GM12878 (cell line): ENCODE measurements around the gene ITGA7. TPM values are rescaled to one million over a fixed set of nuclear protein-coding genes. Genes with fewer than 3 reads are reported as not detected.

Source experiments
- ATAC-seq: fragments of 200-7000 bp; cut with Tn5 transposase; 3 replicates; pipeline ENCODE4 v1.9.1; 2020; ENCODE audit warnings: mild to moderate bottlenecking, moderate library complexity
- BruUV-seq: library from RNA; stranded (reverse); fragments of 400-500 nt; replicated peaks from 2 replicates; lab custom pipeline; 2021; lab: Mats Ljungman, UMichigan
- CTCF ChIA-PET: fragments of 300-600 bp; sonication (Branson Sonifier 250); formaldehyde crosslinking; extraction: SDS; loops from one replicate; lab custom pipeline; 2021; ENCODE audit warnings: inconsistent platforms; lab: Yijun Ruan, JAX
- POLR2A ChIA-PET: fragments of 350-600 bp; formaldehyde crosslinking; extraction: SDS; loops from one replicate; lab custom pipeline; 2021; ENCODE audit warnings: inconsistent platforms; lab: Charles Lee
- RAD21 ChIA-PET: fragments of 300-600 bp; sonication (Branson Sonifier 250); formaldehyde crosslinking; loops from one replicate; lab custom pipeline; 2023; ENCODE audit warnings: antibody characterized with exemption; ENCODE audit not compliant: unreplicated experiment; lab: Charles Lee
- SMC1A ChIA-PET: fragments of 300-600 bp; sonication (Branson Sonifier 250); formaldehyde crosslinking; loops from one replicate; lab custom pipeline; 2023; ENCODE audit not compliant: unreplicated experiment, uncharacterized antibody; lab: Charles Lee
- DNase-seq: peaks from one replicate; pipeline ENCODE4 v3.0.0-alpha.2; 2011; ENCODE audit warnings: low read depth, low spot score
- FAIRE-seq: peaks from 3 replicates; lab custom pipeline; 2011; peaks lifted over from hg19 to GRCh38; lab: Jason Lieb, UNC
- H2AFZ ChIP-seq: 2 replicates; pipeline ENCODE4 v1.6.0; 2011; ENCODE audit warnings: low read depth, low read length, control low read depth; ENCODE audit not compliant: control insufficient read depth
- H3K27ac ChIP-seq: 2 replicates; pipeline ENCODE4 v1.5.1; 2011; ENCODE audit warnings: control low read depth; ENCODE audit not compliant: control insufficient read depth, insufficient read depth
- H3K27me3 ChIP-seq, 2 experiments: replicated peaks in 1 of 2; 2 replicates each; pipeline versions ENCODE4 v1.6.0 to v1.6.1; 2011; ENCODE audit warnings: low read length in 1 of 2; ENCODE audit not compliant: control insufficient read depth in 2 of 2, insufficient read depth in 2 of 2
- H3K36me3 ChIP-seq, 2 experiments: 2 replicates each; pipeline ENCODE4 v1.5.1; 2011; ENCODE audit warnings: low read length in 1 of 2; ENCODE audit not compliant: control insufficient read depth in 2 of 2, insufficient read depth in 2 of 2
- H3K4me1 ChIP-seq: 2 replicates; pipeline ENCODE4 v1.6.1; 2011; ENCODE audit warnings: mild to moderate bottlenecking, low read length, moderate library complexity, mixed read lengths; ENCODE audit not compliant: control insufficient read depth, insufficient read depth
- H3K4me2 ChIP-seq: 2 replicates; pipeline ENCODE4 v1.6.0; 2011; ENCODE audit warnings: control low read depth; ENCODE audit not compliant: control insufficient read depth, insufficient read depth
- H3K4me3 ChIP-seq: fragments of 200-600 bp; sonication (generic); 2 replicates; pipeline ENCODE4 v1.5.1; 2016
- H3K79me2 ChIP-seq: 2 replicates; pipeline ENCODE4 v1.6.0; 2011; ENCODE audit warnings: low read length; ENCODE audit not compliant: control insufficient read depth, insufficient read depth
- H3K9ac ChIP-seq: 2 replicates; pipeline ENCODE4 v1.8.0; 2011; ENCODE audit warnings: low read length, control low read depth, mixed read lengths; ENCODE audit not compliant: control insufficient read depth, insufficient read depth
- H3K9me3 ChIP-seq: replicated peaks from 3 replicates; pipeline ENCODE4 v1.5.1; 2011; ENCODE audit warnings: mild to moderate bottlenecking, low read length; ENCODE audit not compliant: control insufficient read depth, insufficient read depth
- H4K20me1 ChIP-seq: 2 replicates; pipeline ENCODE4 v1.6.0; 2011; ENCODE audit not compliant: control insufficient read depth, insufficient read depth
- MEF2B ChIP-seq: fragments of 450-650 bp; IDR thresholded peaks from 2 replicates; pipeline ENCODE4 v1.6.1; 2018; ENCODE audit warnings: mild to moderate bottlenecking, moderate library complexity; ENCODE audit not compliant: partially characterized antibody, poor library complexity, severe bottlenecking
- WGBS: methylation state at CpG from one replicate; pipeline ENCODE4 v1.1.6; 2016; ENCODE audit warnings: low lambda C conversion rate; ENCODE audit not compliant: insufficient replicate concordance, insufficient coverage; ENCODE audit errors: missing lambda C conversion rate; 5-methylcytosine and 5-hydroxymethylcytosine counted together
- in situ Hi-C: fragments of 300-500 bp; cut with MboI; formaldehyde crosslinking; loops from 9 replicates; pipeline ENCODE4 v1.14.3; 2018; ENCODE audit warnings: mixed read lengths
- intact Hi-C: fragments of 100-400 bp; cut with micrococcal nuclease; formaldehyde crosslinking; loops from one replicate; pipeline ENCODE4 v1.14.2; 2022; ENCODE audit not compliant: unreplicated experiment
- polyA plus RNA-seq, 11 experiments: library from polyadenylated mRNA; depleted of rRNA in 4 of 11; unstranded in 6 of 11; stranded (reverse) in 5 of 11; fragments of >200 nt; fragmentation: Nextera tagmentation in 4 of 11; fragmentation: Illumina TruSeq in 1 of 11; extraction: Ambion mirVana in 4 of 11; extraction: Trizol in 1 of 11; gene quantifications; 1 replicate in 1 of 11; 2 replicates in 10 of 11; pipeline versions ENCODE4 v1.2.1 to v1.2.3, GENCODE V29; 2011 to 2016; ENCODE audit warnings: inconsistent platforms in 2 of 11, missing spikeins in 2 of 11, low read depth in 1 of 11
- total RNA-seq, 4 experiments: library from RNA; depleted of rRNA in 3 of 4; stranded (reverse); fragments of >200 nt in 3 of 4; fragmentation: Illumina TruSeq in 1 of 4; extraction: Trizol in 1 of 4; gene quantifications; 2 replicates each; pipeline versions ENCODE4 v1.2.1 to v1.2.3, GENCODE V29; 2013 to 2021
- TF ChIP-seq, protein P1 (sequence below): fragments of 450-650 bp; formaldehyde crosslinking; IDR thresholded peaks from 2 replicates; pipeline ENCODE4 v1.4.0; 2022; ENCODE audit warnings: mild to moderate bottlenecking, moderate library complexity
- TF ChIP-seq, protein P2 (sequence below): fragments of 450-650 bp; formaldehyde crosslinking; IDR thresholded peaks from 2 replicates; pipeline ENCODE4 v1.4.0; 2020; ENCODE audit warnings: mild to moderate bottlenecking, moderate library complexity

ITGA7 gene
- total and polyA plus RNA-seq, 10 of the 15 experiments (the other 5 are each of a cell fraction or from before 2014, with no cell fraction given): 0.18 to 5.1 (median 1.5) TPM

DNA sequence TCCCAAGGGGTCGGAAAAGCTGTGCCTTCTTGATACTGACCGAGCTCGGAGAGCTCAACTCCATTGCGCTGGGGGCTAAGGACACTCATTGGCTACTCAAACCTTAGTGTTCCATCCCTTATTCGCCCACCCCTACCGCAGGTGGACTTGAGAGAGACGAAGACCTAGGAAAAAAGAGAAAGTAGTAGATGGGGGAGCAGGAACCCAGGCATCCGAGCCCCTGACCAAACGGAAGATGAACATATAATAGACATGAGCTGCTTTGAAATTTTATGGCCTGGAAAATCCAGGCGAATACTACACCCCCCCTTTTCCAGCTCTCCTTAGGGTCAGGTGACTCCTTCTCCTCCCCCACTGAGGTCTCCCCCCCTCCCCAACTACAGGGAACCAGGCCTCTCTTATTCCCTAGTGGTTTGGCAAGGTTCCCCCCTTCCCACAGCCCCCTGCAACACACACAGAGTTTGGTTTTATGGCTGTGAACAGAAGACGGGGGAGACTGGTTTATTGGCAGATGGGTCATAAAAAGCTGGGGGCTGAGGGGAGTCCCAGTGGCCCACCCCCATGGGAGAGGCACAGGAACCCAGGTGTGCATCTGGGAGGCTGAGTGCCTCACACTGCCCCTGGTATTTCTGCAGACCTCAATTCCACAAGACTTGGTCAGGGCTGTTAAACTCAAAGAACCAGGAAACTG, 36.8 kb upstream of the ITGA7 start:
- 24% methylated on average over 11 of the region's 11 CpGs for WGBS
- H3K79me2 ChIP-seq: peaks cover 2% of the 10 kb centered on the region
- no peaks in the 10 kb centered on the region for H3K9me3 ChIP-seq
- intact Hi-C loops: no loop called here
- SMC1A ChIA-PET: interaction anchor here (0.6 to 4.4 kb wide), 16 partner anchors 9 to 296 kb away, joined by 3 to 21 read pairs (median 4); partner anchors contain the start of genes DNAJC14, ORMDL2, RAB5B and SARNP
- RAD21 ChIA-PET: interaction anchor here (0.6 to 2.9 kb wide), 17 partner anchors 15 to 375 kb away, joined by 3 to 12 read pairs (median 4); partner anchors contain the start of genes CD63, DNAJC14, ORMDL2 and PYM1
- no peaks in the 10 kb centered on the region for H3K27me3 ChIP-seq
- CTCF ChIA-PET: interaction anchor here (0.5 to 5.0 kb wide), 18 partner anchors 14 to 293 kb away, joined by 3 to 32 read pairs (median 4); partner anchors contain the start of genes CD63, DNAJC14, ORMDL2 and PYM1
- no peak overlapping the region; the same call in 1 of the 2 replicates for H2AFZ ChIP-seq
- in situ Hi-C loops: no loop called here
- H3K9ac ChIP-seq: peak overlapping the region; percentile 18; the same call in 1 of the 2 replicates
- H3K4me3 ChIP-seq: peak overlapping the region; percentile 79
- H3K4me2 ChIP-seq: peak overlapping the region; percentile 71
- FAIRE-seq: no peak
- POLR2A ChIA-PET: interaction anchor here (0.6 to 5.7 kb wide), 16 partner anchors 10 to 477 kb away, joined by 3 to 38 read pairs (median 4); partner anchors contain the start of genes CD63, DNAJC14, ORMDL2 and PYM1
- H3K27ac ChIP-seq: no peak overlapping the region
- peaks cover 2 to 3% of the 10 kb centered on the region in 2 experiments; a peak in 2 of 4 replicates for H3K36me3 ChIP-seq
- TSS peak; percentile 49 for BruUV-seq
- H3K4me1 ChIP-seq: peaks cover 5% of the 10 kb centered on the region
- TF ChIP-seq, protein P1, sequence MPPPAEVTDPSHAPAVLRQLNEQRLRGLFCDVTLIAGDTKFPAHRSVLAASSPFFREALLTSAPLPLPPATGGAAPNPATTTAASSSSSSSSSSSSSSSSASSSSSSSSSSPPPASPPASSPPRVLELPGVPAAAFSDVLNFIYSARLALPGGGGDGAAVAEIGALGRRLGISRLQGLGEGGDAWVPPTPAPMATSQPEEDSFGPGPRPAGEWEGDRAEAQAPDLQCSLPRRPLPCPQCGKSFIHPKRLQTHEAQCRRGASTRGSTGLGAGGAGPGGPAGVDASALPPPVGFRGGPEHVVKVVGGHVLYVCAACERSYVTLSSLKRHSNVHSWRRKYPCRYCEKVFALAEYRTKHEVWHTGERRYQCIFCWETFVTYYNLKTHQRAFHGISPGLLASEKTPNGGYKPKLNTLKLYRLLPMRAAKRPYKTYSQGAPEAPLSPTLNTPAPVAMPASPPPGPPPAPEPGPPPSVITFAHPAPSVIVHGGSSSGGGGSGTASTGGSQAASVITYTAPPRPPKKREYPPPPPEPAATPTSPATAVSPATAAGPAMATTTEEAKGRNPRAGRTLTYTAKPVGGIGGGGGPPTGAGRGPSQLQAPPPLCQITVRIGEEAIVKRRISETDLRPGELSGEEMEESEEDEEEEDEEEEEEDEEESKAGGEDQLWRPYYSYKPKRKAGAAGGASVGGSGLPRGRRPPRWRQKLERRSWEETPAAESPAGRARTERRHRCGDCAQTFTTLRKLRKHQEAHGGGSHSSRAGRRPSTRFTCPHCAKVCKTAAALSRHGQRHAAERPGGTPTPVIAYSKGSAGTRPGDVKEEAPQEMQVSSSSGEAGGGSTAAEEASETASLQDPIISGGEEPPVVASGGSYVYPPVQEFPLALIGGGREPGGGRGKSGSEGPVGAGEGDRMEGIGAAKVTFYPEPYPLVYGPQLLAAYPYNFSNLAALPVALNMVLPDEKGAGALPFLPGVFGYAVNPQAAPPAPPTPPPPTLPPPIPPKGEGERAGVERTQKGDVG: no peak
- TF ChIP-seq, protein P2, sequence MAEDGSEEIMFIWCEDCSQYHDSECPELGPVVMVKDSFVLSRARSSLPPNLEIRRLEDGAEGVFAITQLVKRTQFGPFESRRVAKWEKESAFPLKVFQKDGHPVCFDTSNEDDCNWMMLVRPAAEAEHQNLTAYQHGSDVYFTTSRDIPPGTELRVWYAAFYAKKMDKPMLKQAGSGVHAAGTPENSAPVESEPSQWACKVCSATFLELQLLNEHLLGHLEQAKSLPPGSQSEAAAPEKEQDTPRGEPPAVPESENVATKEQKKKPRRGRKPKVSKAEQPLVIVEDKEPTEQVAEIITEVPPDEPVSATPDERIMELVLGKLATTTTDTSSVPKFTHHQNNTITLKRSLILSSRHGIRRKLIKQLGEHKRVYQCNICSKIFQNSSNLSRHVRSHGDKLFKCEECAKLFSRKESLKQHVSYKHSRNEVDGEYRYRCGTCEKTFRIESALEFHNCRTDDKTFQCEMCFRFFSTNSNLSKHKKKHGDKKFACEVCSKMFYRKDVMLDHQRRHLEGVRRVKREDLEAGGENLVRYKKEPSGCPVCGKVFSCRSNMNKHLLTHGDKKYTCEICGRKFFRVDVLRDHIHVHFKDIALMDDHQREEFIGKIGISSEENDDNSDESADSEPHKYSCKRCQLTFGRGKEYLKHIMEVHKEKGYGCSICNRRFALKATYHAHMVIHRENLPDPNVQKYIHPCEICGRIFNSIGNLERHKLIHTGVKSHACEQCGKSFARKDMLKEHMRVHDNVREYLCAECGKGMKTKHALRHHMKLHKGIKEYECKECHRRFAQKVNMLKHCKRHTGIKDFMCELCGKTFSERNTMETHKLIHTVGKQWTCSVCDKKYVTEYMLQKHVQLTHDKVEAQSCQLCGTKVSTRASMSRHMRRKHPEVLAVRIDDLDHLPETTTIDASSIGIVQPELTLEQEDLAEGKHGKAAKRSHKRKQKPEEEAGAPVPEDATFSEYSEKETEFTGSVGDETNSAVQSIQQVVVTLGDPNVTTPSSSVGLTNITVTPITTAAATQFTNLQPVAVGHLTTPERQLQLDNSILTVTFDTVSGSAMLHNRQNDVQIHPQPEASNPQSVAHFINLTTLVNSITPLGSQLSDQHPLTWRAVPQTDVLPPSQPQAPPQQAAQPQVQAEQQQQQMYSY (CRISPR knock-in tag): no peak
- peak; percentile 10 for TF ChIP-seq MEF2B
- TF ChIP-seq, all 136 proteins: peak for 1
- DNase-seq: no peak
- no peaks in the 10 kb centered on the region for H4K20me1 ChIP-seq
- peak; percentile 2; the same call in 1 of the 3 replicates for ATAC-seq
